ENCODE data around the gene MGAT4A.

GRCh38 chr2:98617149-98617548 is 113.8 kb downstream of the MGAT4A start:
- TF ChIP-seq CTCF (conservative IDR thresholded peaks at IDR 0.05; ENCODE audit: low read depth in 2 of 2) (no peak), POLR2AphosphoS5 (IDR thresholded peaks at IDR 0.05; ENCODE audit: low read depth) (no peak), CREB1 (CRISPR knock-in tag; IDR thresholded peaks at IDR 0.05; ENCODE audit: low read depth) (no peak), JUNB (IDR thresholded peaks at IDR 0.05; ENCODE audit: unreplicated experiment) (no peak), EZH2 (IDR thresholded peaks at IDR 0.05; ENCODE audit: low read depth, unreplicated experiment) (no peak), EZH2phosphoT487 (IDR thresholded peaks at IDR 0.05; ENCODE audit: unreplicated experiment) (no peak), ETS1 (IDR thresholded peaks at IDR 0.05) (no peak), REST (IDR thresholded peaks at IDR 0.05; ENCODE audit: unreplicated experiment) (no peak), ZNF331 (CRISPR knock-in tag; IDR thresholded peaks at IDR 0.05; ENCODE audit: low read depth) (no peak), NANOG (IDR thresholded peaks at IDR 0.05; ENCODE audit: borderline replicate concordance) (no peak)

All from GM23338 (cell line).